Progenitor cell of endocrine pancreas (in vitro differentiated cells): ENCODE results near the gene CTDSPL. TPM values are rescaled to one million over a fixed set of nuclear protein-coding genes. Genes with fewer than 3 reads are reported as not detected.

ENCODE experiments used
- DNase-seq: peaks from one replicate; pipeline ENCODE4 v3.0.0; 2021; ENCODE audit warnings: low spot score; ENCODE audit not compliant: unreplicated experiment
- H3K27ac Mint-ChIP-seq: 2 replicates; pipeline ENCODE4 v1.8.0; 2021; ENCODE audit warnings: mild to moderate bottlenecking, moderate library complexity, mixed read lengths
- H3K27me3 Mint-ChIP-seq: 2 replicates; pipeline ENCODE4 v1.8.0; 2021; ENCODE audit warnings: mixed read lengths
- H3K36me3 Mint-ChIP-seq: 2 replicates; pipeline ENCODE4 v1.8.0; 2022; ENCODE audit warnings: mixed read lengths; ENCODE audit not compliant: insufficient read depth
- H3K4me1 Mint-ChIP-seq: 2 replicates; pipeline ENCODE4 v1.8.0; 2021; ENCODE audit warnings: low read depth, mixed read lengths
- H3K4me3 Mint-ChIP-seq: 2 replicates; pipeline ENCODE4 v1.8.0; 2021; ENCODE audit warnings: low read depth, mild to moderate bottlenecking, moderate library complexity, mixed read lengths
- H3K9me3 Mint-ChIP-seq: 2 replicates; pipeline ENCODE4 v1.8.0; 2021; ENCODE audit warnings: low read depth, mixed read lengths
- total RNA-seq: library from RNA; stranded (reverse); gene quantifications from 2 replicates; pipeline ENCODE4 v1.2.1, GENCODE V29; 2021
- TF ChIP-seq, protein P1 (sequence below): fragments of 200-600 bp; sonication (generic); IDR thresholded peaks from one replicate; pipeline ENCODE4 v1.5.0; 2021; ENCODE audit warnings: antibody characterized with exemption, mild to moderate bottlenecking; ENCODE audit not compliant: unreplicated experiment

CTDSPL gene
- total RNA-seq, 1 donor from 2014 or later: 53.3 TPM

DNA sequence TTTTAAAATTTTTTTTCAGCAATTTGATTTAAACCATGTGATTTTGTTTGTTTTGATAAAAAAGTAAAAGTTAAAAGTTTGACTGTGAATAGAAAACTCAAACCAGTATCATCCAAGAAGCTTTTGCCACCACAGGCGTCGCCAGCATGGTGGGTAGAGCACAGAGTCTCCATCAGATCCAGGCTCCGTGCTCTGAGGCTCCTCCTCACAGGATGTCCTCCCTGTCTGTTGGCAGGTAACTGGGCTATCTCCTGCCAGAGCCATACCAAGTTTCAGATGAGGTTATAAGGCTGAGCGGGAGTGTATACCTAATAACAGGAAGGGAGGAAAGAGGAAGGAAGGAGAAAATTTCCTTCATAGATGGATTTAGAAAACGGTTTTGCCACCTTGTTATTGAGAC is 28.8 kb downstream of the CTDSPL start:
- H3K27me3 Mint-ChIP-seq: no peaks in the 10 kb centered on the region
- no peaks in the 10 kb centered on the region for H3K9me3 Mint-ChIP-seq
- H3K27ac Mint-ChIP-seq: no peak overlapping the region
- H3K36me3 Mint-ChIP-seq: peaks cover 5% of the 10 kb centered on the region
- H3K4me1 Mint-ChIP-seq: peaks cover 17% of the 10 kb centered on the region
- TF ChIP-seq, protein P1, sequence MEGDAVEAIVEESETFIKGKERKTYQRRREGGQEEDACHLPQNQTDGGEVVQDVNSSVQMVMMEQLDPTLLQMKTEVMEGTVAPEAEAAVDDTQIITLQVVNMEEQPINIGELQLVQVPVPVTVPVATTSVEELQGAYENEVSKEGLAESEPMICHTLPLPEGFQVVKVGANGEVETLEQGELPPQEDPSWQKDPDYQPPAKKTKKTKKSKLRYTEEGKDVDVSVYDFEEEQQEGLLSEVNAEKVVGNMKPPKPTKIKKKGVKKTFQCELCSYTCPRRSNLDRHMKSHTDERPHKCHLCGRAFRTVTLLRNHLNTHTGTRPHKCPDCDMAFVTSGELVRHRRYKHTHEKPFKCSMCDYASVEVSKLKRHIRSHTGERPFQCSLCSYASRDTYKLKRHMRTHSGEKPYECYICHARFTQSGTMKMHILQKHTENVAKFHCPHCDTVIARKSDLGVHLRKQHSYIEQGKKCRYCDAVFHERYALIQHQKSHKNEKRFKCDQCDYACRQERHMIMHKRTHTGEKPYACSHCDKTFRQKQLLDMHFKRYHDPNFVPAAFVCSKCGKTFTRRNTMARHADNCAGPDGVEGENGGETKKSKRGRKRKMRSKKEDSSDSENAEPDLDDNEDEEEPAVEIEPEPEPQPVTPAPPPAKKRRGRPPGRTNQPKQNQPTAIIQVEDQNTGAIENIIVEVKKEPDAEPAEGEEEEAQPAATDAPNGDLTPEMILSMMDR: no peak
- no peak overlapping the region for H3K4me3 Mint-ChIP-seq
- no peak for DNase-seq

DNA sequence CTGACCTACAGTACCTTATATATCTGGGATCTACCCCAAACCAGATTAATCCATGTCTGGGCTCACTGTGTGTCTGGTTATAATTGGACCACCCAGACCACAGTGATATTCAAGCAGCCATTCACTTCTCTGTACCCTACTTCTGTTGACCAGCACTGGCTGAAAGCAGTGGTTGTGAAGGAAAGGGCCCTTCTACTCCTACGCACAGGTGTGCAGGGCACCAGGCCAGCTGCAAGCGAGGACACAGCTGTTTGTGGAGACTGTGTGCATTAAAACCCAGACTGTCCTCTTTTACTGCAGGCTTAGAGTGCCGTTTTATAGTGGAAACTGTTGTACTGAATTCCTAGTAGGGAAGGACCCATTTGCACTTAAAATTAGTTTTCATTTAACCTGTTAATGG is 29.5 kb downstream of the CTDSPL start:
- H3K36me3 Mint-ChIP-seq: peaks cover 5% of the 10 kb centered on the region
- no peak overlapping the region for H3K27ac Mint-ChIP-seq
- H3K9me3 Mint-ChIP-seq: no peaks in the 10 kb centered on the region
- no peak overlapping the region for H3K4me3 Mint-ChIP-seq
- H3K4me1 Mint-ChIP-seq: peaks cover 20% of the 10 kb centered on the region
- DNase-seq: no peak
- H3K27me3 Mint-ChIP-seq: no peaks in the 10 kb centered on the region
- TF ChIP-seq, protein P1: no peak

DNA sequence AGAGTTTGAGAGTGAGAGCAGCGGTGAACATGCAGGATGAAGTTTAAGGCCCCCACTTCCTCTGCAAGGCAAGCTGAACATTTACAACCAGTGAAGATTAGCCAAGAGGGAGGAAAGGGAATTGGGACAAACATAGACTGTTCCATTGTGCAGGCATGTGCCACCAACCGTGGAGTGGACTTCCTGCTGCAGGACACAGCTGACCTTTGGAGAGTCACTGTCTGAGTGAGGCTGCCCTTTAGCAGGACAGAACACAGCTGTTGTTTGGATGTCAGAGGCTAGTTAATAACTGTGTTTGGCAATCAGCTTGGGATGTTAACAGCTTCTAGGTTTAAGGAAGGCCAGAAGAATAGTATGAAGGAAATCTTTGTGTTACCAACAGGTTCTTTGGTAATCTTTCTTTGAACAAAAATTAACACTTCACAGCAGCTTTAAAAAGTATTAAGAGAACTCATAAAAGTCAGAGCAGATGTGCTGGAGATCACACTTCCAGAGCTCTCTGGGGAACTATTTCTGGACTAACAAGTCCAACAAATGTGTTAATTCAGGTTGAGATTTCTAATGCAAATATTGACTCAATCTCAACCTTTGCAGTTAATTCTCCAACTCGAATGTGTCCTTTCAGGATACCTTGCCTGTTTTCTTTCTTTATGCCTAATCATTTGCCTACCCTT is 31.4 kb downstream of the CTDSPL start:
- no peaks in the 10 kb centered on the region for H3K9me3 Mint-ChIP-seq
- peaks cover 21% of the 10 kb centered on the region for H3K4me1 Mint-ChIP-seq
- H3K4me3 Mint-ChIP-seq: peak overlapping the region; percentile 46
- no peaks in the 10 kb centered on the region for H3K27me3 Mint-ChIP-seq
- H3K36me3 Mint-ChIP-seq: peaks cover 5% of the 10 kb centered on the region
- TF ChIP-seq, protein P1: no peak
- no peak for DNase-seq
- H3K27ac Mint-ChIP-seq: peak overlapping the region; percentile 95

DNA sequence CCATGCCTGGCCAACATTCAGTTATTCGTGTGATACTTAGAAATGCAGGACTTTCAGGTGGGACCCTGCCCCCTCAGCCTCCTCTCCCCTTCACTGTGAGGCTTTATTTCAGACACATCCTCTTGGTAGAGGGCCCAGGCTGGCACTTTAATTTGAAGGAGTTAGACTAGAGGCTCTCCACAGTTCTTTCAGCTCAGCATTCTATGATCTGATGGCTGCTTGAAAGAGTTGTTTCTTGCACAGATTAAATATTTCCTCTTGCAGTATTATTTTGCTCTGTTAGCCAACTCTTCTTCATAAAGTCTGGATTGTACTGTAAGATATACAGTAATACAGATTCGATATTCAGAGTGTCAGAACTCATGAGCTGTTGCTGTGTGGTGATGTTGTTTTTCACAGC is 35.1 kb downstream of the CTDSPL start:
- no peak overlapping the region for H3K27ac Mint-ChIP-seq
- TF ChIP-seq, protein P1: no peak
- peaks cover 8% of the 10 kb centered on the region for H3K36me3 Mint-ChIP-seq
- H3K4me3 Mint-ChIP-seq: no peak overlapping the region
- no peaks in the 10 kb centered on the region for H3K27me3 Mint-ChIP-seq
- peaks cover 21% of the 10 kb centered on the region for H3K4me1 Mint-ChIP-seq
- no peaks in the 10 kb centered on the region for H3K9me3 Mint-ChIP-seq
- DNase-seq: no peak

DNA sequence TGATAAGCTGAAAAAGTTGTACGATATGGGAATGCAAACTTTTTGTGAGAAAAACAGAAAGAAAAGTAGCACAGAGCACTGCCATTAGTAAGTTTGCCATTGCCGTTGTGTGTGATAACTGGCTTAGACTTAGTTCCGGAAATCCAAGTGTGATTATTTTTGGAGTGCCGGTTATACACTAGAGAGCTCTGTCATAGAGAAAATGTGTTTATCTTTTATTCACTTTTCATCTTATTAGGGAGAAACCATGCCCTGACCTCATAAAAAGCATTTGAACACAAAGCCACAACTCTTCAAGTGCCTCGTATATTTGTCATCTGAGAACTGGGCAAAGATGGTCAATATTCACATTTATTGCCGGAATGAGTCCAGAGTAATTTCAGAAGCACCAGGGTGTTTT is 36.1 kb downstream of the CTDSPL start:
- TF ChIP-seq, protein P1: no peak
- no peaks in the 10 kb centered on the region for H3K27me3 Mint-ChIP-seq
- peaks cover 17% of the 10 kb centered on the region for H3K4me1 Mint-ChIP-seq
- no peak for DNase-seq
- no peak overlapping the region for H3K27ac Mint-ChIP-seq
- H3K4me3 Mint-ChIP-seq: no peak overlapping the region
- no peaks in the 10 kb centered on the region for H3K9me3 Mint-ChIP-seq
- H3K36me3 Mint-ChIP-seq: peaks cover 9% of the 10 kb centered on the region
